Epithelial cell of prostate (primary cell): ENCODE measurements around the gene SPTB.

Experiments
- DNase-seq: peaks from one replicate; pipeline ENCODE4 v3.0.0-alpha.2; 2011; ENCODE audit warnings: low read depth, low spot score
- H3K27ac ChIP-seq: fragments of 450-650 bp; 2 replicates; pipeline ENCODE4 v1.5.1; 2017; ENCODE audit warnings: mild to moderate bottlenecking

The SPTB gene

GRCh38 chr14:64759555-64759938 lies 120.2 kb downstream of the SPTB start:
- peak overlapping the region; percentile 94 for H3K27ac ChIP-seq
- DNase-seq, result no peak

- H3K27ac ChIP-seq, result peak overlapping the region; percentile 94
- DNase-seq, result peak; percentile 90
Observed at GRCh38 chr14:64758691-64759554, 120.8 kb downstream of the SPTB start.

DNA sequence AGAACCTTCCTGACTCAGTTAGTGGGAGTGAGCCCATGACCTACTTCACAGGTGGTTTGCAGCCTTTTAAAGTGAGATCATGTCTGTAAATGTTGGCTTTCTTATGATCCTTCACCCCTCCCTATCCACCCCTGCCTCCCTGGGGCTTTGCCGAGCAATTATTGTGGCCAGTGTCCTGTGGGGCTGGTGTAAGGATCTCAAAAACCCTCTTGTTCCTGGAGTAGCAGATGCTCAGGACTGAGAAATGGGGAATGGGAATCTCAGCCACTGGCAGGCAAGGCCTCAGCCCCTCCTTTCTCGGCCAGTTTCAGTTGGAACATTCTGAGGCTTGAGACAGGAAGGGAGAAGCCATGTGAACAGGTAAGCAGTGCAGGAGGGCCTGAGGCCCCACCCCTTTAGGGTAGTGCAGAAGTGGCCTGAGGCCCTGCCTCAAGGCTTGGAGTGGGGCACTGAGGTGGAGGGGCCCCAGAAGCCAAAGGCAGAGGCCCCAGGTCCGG lies 121.6 kb downstream of the SPTB start:
- H3K27ac ChIP-seq, result peak overlapping the region; percentile 94
- DNase-seq, result peak; percentile 89

- peak overlapping the region; percentile 94 for H3K27ac ChIP-seq
- DNase-seq, result no peak
Observed at GRCh38 chr14:64757601-64758000, 122.1 kb downstream of the SPTB start.

GRCh38 chr14:64756712-64757111 lies 123.0 kb downstream of the SPTB start:
- H3K27ac ChIP-seq, result peak overlapping the region; percentile 94
- DNase-seq, result no peak

GRCh38 chr14:64755781-64756221 lies 123.9 kb downstream of the SPTB start:
- peak overlapping the region; percentile 94 for H3K27ac ChIP-seq
- DNase-seq, result peak; percentile 96

GRCh38 chr14:64754685-64755084 lies 125.0 kb downstream of the SPTB start:
- H3K27ac ChIP-seq, result peak overlapping the region; percentile 94
- no peak for DNase-seq

- H3K27ac ChIP-seq, result no peak overlapping the region
- no peak for DNase-seq
Observed at GRCh38 chr14:64753999-64754398, 125.7 kb downstream of the SPTB start.

- H3K27ac ChIP-seq, result no peak overlapping the region
- DNase-seq, result no peak
Observed at GRCh38 chr14:64753374-64753773, 126.3 kb downstream of the SPTB start.

DNA sequence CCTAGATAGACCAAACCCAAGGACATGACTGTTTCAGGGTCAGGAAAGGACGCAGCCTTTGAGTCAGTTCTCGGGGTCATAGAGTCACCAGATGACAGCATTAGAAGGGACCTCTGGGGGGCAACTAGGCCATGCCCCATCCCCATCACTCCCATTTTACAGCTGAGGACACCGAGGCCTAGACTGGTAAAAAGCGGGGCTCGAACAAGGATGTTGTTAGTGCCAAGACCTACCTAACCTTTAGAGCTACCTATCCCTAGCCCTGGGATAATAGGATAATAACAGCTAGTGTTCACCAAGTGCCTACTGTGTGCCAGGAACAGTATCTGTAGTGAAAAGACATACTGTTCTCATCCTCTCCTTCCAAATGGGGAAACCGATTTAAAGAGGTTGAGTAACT lies 126.8 kb downstream of the SPTB start:
- no peak for DNase-seq
- H3K27ac ChIP-seq, result no peak overlapping the region

DNA sequence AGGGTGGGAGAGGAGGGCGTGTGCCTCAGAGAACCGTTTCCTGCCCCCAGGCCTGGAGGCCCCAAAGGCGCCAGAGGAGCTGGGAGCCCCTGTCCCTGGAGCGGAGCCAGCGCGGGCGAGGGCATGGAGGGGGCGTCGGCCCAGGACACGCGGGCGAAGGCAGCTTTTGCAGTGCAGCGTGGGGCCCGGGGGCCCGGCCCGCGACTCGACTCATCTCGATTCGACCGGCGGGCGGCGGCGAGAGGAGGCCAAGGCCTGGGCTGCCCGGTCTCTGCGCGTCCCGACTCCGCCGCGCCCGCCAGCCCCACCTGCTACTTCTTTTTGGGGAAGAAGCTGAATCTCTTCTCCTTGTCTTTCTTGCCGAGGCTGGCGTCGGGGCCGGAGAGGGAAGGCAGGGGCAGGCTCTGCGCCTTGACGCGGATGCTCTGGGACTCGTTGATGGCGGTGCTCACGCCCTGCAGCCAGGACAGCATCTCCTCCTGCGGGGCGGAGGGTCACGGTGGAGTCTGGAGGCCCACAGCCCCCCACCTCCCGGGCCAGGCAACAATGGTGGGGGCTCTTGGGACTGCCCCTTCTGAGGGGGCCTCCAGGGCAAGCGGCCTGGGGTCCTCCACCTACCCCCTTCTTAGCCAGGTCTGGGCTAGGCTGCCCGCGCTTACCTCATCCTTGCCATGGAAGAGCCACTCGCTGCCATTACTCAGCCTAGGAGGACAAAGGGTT lies 130.6 kb downstream of the SPTB start:
- no peak for DNase-seq
- H3K27ac ChIP-seq, result no peak overlapping the region

GRCh38 chr14:64748521-64748920 lies 131.2 kb downstream of the SPTB start:
- no peak for DNase-seq
- no peak overlapping the region for H3K27ac ChIP-seq

DNA sequence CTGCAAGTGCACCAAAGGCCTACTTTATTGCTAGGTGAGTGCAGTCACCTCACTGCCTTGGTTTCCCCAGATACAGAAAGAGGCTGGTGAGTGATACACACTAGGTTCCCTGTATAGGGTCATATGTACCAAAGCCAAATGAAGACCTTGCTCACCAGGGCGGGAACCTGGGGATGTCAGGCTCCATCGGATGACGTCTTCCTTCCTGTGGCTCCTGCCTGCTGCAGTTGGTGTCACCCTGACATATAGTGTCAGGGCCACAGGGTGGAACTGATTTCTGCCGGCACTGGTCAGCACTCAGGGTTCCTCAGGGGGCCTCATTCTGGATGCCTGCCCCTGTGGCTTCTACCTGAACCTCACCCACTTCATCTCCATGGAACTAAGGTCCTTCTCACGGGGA lies 132.4 kb downstream of the SPTB start:
- DNase-seq, result no peak
- no peak overlapping the region for H3K27ac ChIP-seq

DNA sequence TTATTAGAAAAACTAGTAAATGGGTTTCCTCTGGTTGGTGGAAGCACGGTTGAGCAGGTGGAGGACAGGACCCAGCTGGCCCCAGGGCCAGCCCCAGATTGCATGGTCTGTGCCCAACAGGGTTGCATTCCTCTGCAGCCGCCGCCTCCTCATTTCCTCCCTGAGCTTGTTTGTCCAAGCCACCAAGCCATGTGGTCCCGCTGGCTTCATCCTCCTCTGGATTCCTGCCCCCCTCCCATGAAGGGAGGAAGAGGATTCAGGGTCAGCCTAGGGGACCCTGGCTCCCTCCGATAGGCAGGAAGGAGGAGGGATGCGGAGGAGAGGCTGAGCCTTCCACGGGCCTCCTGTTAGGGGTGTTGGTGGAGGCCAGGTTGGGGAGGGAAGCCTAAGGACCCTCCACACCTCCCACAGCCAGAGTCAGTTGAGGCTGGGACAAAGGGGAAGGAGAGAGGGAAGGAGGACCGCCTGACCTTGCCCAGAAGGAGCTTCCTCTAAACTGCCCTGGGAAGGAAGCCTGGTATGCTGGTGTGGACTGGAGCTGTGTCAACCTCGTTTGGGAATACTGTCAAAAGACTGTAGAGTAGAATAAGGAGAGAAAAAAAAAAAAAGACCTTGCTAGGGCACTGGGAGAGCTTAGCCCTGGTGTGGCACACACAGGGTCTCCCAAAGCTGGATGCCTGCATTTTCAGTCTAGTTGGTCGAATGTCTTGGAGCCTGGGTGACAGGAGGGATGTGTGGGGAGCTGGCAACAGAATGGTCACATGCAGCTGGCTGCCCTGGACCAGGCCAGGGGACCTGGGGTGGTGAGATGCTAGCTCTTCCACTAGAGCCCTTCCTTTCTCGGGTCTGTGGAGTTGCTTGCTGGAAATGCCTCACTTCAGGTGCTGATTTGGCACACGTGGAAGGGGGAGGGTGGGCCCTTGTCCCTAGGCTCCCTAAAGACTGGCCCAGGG lies 133.1 kb downstream of the SPTB start:
- no peak for DNase-seq
- no peak overlapping the region for H3K27ac ChIP-seq

- no peak overlapping the region for H3K27ac ChIP-seq
- no peak for DNase-seq
Observed at GRCh38 chr14:64745511-64746091, 134.1 kb downstream of the SPTB start.

DNA sequence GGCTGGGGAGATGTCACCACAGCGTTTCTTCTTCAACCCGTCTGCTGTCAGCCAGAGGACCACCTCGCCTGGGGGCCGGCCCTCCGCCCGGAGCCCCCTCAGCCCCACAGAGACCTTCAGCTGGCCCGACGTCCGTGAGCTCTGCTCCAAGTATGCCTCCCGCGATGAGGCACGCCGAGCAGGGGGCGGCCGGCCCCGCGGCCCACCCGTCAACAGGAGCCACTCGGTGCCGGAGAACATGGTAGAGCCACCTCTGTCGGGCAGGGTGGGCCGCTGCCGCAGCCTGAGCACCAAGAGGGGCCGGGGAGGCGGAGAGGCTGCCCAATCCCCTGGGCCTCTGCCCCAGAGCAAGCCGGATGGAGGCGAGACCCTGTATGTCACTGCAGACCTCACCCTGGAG lies 136.6 kb downstream of the SPTB start:
- H3K27ac ChIP-seq, result no peak overlapping the region
- no peak for DNase-seq

GRCh38 chr14:64741961-64742360 lies 137.7 kb downstream of the SPTB start:
- DNase-seq, result no peak
- no peak overlapping the region for H3K27ac ChIP-seq

DNA sequence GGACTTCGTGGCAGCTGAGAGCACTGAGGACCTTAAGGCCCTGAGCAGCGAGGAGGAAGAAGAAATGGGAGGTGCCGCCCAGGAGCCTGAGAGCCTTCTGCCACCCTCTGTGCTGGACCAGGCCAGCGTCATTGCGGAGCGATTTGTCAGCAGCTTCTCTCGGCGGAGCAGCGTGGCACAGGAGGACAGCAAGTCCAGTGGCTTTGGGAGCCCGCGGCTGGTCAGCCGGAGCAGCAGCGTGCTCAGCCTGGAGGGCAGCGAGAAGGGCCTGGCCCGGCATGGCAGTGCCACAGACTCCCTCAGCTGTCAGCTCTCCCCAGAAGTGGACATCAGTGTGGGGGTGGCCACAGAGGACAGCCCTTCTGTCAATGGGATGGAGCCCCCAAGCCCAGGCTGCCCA lies 138.5 kb downstream of the SPTB start:
- DNase-seq, result no peak
- no peak overlapping the region for H3K27ac ChIP-seq

- no peak overlapping the region for H3K27ac ChIP-seq
- DNase-seq, result no peak
Observed at GRCh38 chr14:64738281-64738804, 141.4 kb downstream of the SPTB start.
